CD4-positive, alpha-beta T cell treated with Interleukin-6 for 4 hours (primary cell): ENCODE measurements around the gene ARHGAP30.
"Not testable (repeated sequence)": the region's sequence is repeated elsewhere in the genome, so short reads cannot be mapped to it uniquely, and the experiment has no call there.

Experiments
- DNase-seq: peaks from one replicate; pipeline ENCODE4 v3.0.0-alpha.2; 2020; ENCODE audit warnings: mixed read lengths

The ARHGAP30 gene

DNA sequence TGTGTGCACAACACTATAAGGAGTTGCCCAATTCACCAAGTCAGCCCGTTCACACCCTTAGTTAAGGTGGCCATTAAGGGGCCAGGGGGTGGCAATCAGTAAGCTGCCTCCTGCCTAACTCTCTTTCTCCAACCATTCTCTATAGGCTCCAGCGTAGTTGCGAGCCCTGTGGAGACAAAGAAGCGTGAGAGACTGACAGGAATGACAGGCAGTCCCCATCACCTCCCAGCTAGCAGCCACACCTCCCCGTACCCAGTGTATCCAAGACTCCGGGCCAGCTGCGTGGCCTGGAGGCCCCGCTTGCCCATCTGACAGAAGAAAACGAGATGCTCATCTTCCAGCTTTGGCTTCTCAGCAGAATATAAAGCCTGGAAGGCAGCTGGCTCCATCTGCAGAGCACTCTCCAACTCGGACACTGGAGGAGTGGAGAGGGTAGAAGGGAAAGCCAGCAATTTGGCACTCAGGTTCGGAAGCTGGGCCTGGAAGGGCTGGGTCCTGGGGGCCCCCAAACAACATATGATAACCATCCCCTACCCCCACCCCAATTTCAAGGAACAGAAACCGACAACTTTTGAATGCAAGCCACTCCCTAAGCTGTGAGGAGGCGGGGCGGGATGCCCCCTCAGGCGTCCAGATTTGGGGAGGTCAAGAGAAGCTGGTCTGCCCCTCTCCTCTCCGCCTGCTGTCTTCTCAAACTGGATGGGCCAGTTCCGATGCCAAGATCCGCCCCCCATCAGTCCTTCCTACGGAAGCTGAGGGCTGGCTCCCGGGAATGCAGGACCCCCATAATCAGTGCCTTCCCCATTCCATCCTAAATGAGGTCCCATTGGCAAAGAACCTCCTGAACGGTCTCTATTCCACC lies 31.8 kb downstream of the ARHGAP30 start:
- DNase-seq, result no peak

DNA sequence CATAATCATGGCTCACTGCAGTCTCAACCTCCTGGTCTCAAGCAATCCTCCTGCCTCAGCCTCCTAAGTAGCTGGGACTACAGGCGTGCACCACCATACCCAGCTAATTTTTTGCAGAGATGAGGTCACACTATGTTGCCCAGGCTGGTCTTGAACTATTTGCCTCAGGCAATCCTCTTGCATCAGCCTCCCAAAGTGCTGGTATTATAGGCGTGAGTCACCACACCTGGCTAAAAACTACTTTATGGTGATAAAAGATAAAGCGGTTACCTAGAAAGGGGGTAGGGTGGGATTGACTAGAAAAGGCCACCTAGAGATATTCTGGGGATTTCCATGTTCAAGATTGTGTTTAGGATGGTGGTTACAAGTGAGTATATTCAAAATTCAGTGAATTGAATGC lies 35.9 kb downstream of the ARHGAP30 start:
- no peak for DNase-seq

DNA sequence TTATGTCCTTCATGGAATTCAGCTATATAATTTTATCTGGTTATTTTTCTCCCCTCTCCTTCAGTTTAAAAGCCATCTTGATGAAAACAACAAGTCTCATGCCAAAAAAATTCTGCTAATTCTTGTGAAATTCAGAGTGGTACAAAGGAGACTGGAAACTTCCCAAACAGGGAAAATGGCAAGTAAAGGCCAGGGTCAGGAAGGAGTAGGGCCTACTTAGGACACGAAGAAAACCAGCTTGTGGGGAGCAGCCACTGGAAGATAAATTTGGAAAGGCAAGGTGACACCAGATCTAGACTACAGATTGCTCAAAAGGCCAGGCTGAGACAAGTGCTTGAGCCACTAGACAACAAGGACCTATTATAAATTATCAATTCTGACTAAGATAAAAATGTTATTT lies 37.3 kb downstream of the ARHGAP30 start:
- DNase-seq, result no peak

DNA sequence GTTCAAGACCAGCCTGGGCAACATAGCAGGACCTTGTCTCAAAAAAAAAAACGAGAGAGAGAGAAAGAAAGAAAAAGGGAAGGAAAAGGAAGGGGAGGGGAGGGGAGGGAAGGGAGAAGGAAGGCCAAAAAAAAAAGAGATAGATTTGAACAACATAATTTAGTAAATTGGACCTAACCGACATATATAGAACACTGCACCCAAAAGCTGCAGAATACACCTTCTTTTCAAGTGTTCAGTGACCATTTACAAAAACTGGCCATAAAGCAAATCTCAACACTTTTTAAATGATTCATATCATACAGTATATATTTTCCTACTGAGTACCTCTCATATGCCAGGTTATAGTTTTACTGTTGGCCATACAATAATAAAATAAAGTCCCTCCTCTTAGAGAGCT lies 37.8 kb downstream of the ARHGAP30 start:
- DNase-seq, result no peak

DNA sequence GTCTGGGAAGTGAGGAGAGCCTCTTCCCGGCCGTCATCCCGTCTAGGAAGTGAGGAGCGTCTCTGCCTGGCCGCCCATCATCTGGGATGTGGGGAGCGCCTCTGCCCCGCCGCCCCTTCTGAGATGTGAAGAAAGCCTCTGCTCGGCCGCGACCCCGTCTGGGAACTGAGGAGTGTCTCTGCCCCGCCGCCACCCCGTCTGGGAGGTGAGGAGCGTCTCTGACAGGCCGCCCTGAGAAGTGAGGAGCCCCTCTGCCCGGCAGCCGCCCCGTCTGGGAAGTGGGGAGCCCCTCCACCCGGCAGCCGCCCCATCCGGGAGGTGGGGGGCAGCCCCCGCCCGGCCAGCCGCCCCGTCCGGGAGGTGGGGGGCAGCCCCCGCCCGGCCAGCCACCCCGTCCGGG lies 40.2 kb downstream of the ARHGAP30 start:
- DNase-seq, result not testable (repeated sequence)

DNA sequence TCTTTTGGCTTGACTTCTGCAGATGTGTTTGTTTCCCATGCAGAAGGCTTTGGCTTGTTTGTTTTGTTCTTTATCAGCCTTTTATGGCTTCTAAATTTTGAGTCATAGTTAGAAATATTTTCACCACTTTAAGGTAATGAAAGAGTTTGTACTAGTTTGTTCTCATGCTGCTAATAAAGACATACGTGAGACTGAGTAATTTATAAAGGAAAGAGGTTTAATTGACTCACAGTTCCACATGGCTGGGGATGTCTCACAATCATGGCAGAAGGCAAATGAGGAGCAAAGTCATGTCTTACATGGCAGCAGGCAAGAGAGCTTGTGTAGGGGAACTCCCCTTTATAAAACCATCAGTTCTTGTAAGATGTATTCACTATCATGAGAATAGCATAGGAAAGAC lies 42.7 kb downstream of the ARHGAP30 start:
- DNase-seq, result not testable (repeated sequence)

DNA sequence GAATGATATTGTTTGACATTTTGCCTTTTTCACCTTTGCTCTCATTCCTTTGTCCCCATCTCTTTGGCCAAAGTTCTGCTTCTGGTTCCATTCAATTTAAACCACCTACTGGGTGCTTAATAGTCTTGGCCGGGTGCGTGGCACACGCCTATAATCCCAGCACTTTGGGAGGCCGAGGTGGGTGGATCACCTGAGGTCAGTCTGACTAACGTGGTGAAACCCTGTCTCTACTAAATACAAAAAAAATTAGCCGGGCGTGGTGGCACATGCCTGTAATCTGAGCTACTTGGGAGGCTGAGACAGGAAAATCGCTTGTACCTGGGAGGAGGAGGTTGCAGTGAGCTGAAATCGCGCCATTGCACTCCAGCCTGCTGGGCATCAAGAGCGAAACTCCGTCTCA lies 47.3 kb downstream of the ARHGAP30 start:
- DNase-seq, result not testable (repeated sequence)

DNA sequence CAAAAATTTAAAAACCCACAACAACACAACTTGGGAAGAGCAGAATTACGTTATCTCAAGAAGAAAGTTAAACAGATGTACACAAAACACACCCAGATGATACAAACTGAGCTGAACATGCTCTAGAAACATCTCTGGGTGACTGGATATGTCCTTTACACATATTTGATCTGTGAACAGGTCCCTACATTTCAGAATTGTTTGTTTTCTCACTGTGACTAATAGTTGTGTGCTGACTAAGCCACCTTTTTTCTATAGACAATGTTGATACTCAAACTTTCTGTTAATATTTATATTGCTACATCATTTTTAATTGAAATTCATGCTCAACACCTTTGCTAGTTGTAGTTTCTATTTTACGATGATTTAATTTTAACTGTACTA lies 47.7 kb downstream of the ARHGAP30 start:
- no peak for DNase-seq

DNA sequence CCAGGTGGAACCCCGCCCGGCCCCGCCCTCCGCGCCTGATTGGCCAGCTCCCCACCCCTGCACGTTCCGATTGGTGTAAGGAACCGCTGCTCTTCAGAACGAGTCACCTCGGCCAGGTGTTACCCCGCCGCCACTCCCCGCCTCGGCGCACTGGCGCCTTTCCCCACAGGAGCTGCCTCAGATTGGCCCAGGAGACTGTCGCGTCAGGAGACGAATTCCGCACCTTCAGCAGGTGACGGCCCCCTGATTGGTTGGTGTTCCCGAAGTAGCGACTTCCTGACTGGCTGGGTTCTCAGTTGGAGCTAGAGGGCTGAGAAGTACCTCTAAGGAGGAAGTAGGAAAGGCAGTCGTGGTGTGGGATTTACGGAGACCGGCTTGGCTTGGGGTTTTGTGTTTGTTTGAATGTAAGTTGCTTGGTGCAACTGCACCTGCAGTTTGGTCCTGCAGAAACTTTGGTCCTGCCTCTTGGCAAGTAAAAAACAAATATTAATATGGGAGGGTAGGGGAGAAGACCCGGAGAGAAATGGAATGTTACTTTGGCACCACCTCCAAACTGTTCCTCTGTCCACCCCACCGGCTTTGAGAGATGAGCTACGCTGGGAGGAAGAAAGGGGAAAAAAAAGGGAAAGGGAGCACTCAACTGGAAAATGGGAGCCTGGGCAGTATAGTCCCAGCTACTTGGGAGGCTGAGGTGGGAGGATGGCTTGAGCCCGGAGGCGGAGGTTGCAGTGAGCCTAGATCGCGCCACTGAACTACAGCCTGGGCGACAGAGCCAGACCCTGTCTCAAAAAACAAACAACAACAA lies 48.3 kb downstream of the ARHGAP30 start:
- peak; percentile 95 for DNase-seq

DNA sequence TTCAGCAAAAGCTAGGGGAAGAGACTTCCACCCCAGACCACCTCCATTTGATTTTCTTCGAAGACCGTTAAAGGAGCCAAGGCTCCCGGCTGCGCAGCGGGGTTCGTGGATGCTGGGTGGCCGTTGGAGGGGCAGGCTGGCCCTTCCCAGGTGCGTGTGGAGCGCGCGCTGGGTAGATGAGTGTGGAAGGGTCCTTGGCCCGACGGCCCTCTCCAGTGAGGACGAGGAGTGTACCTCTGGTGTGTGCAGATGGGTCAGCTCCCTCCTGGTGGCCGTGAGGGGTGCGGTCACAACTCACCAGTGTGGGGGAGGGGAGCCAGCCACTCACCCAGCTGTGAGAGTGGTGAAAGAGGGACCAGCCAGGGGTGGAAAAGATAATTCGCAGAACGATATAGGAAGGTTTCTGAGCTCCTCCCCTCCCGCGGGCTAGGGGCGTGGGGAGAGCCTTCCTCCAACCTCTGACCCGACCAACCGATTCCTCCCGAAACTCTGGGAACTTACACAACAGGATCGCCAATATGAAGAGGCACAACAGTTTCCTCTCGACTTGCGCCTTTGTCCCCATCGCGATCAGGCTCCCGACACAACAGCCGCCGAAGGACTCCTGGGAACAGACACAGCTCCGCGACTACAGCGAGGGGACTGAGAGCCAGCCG lies 49.1 kb downstream of the ARHGAP30 start, which contains the start of gene F11R:
TSS of gene F11R (minus strand) at position 644 of the 656 bp plus-strand sequence. CDS start at position 565, 79 bp downstream.
- no peak for DNase-seq

DNA sequence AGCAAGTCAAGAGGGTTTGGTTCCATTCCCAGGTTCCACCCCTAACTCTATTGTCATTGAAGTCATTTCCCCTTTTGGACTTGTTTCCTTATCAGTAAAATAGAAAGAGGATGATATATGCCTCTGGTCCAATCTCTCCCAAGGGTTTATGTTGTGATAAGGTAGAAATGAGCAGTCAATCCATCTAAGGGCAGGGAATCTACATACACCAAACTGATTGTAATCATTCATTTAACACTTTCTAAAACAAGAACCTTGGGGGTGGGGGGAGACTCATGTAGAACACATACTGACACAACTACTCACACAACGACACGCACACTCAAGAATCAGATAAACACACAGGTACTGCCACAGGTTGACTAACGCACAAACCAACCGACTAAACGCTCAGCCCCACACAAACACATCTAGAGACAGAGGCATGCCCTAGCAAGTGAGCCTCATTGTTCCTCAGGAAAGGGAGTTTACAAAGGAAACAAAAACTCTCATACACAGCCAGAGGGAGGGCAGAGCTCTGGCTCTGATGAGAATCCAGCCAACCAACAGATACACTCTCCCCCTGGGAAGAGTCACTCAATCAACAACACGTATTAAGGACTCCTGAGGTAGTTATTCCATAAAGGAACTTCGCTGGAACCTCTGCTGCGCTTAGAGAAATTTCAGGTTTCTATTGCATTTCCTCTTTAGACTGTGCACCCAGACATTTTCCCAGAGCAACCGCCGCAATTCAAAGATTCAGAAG lies 49.8 kb downstream of the ARHGAP30 start:
- no peak for DNase-seq

DNA sequence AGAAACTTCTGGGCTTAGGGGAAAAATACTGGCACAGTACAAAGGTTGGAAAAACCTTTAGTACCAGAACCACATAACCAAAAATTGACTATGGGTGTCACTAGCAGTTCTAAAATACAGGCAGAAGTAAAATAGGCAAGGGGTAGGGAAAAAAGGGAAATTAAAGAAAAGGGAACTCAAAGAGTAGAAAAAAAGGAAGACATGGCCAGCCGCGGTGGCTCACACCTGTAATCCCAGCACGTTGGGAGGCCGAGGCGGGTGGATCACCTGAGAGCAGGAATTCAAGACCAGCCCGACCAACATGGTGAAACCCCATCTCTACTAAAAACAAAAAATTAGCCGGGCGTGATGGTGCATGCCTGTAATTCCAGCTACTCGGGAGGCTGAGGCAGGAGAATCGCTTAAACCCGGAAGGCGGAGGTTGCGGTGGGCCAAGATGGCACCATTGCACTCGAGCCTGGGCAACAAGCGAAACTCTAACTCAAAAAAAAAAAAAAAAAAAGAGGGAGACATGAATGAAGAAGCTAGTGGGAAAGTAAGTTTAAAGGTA lies 50.5 kb downstream of the ARHGAP30 start:
- DNase-seq, result not testable (repeated sequence)

DNA sequence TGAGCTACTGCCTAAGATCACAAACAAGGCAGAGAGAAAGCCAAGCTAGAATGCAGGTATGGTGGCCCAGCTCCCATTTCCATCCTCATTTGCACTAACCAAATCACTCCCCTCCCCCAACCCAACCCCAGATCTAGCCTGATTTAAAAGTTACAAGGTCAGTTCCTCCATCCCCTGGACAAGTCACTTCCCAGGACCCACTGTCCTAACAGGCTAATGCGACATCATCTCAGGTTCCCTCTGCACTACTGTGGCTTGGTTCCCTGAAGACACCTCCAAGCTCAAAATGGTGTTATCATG lies 51.1 kb downstream of the ARHGAP30 start:
- DNase-seq, result no peak

DNA sequence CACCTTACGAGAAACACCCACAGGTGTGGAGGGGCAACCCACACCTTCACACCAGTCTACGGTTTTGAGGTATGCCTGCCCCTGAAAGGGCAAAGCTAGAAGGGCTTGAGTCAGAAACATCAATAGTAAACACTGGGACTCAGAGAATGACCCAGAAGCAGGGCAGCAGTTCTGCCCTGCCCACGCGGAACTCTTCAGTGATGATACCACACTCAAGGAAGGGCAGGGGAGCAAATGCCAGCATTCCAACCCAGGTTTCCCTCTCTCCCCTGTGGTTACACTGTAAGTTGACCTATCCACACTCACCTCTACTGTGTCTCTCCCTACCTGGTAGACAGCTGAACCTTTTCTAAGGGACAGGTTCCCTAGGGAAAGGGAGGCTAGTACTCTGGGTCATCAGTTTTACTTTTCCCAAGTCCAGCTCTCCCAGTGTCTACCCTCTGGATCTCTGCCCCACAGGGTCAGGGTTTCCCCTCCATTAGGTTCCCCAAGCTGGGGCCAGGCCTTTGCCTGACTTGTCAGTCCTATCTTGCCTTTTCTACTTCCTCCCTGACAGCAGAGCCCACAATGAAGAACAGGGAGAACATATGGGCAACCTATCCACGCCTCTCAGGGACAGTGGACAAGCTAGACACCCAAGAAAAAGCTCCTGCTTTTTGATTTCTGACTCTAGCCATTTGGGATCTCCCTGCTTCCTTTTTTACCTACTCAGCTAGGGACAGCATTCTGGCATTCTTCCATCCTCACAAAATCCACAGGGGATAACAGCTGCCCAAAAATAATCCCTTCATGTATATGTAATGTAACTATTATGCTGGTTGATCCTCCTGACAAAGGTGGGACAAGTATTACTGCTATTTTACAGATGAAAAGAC lies 51.7 kb downstream of the ARHGAP30 start:
- no peak for DNase-seq

DNA sequence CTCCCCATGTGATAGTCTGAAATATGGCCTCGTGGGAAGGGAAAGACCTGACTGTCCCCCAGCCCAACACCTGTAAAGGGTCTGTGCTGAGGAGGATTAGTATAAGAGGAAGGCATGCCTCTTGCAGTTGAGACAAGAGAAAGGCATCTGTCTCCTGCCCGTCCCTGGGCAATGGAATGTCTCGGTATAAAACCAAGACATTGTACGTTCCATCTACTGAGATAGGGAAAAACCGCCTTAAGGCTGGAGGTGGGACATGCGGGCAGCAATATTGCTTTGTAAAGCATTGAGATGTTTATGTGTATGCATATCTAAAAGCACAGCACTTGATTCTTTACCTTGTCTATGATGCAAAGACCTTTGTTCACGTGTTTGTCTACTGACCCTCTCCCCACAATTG lies 52.5 kb downstream of the ARHGAP30 start:
- not testable (repeated sequence) for DNase-seq

DNA sequence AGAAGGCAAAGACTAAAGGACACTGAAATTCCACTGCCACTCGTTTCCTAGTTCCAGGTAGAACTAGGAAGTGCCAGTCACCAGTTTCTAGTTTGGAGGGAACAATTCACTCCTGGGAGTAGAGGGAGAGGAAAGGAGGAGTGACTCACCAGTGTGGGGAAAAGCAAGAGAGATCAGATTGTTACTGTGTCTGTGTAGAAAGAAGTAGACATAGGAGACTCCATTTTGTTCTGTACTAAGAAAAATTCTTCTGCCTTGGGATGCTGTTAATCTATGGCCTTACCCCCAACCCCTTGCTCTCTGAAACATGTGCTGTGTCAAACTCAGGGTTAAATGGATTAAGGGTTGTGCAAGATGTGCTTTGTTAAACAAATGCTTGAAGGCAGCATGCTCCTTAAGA lies 53.0 kb downstream of the ARHGAP30 start:
- not testable (repeated sequence) for DNase-seq

DNA sequence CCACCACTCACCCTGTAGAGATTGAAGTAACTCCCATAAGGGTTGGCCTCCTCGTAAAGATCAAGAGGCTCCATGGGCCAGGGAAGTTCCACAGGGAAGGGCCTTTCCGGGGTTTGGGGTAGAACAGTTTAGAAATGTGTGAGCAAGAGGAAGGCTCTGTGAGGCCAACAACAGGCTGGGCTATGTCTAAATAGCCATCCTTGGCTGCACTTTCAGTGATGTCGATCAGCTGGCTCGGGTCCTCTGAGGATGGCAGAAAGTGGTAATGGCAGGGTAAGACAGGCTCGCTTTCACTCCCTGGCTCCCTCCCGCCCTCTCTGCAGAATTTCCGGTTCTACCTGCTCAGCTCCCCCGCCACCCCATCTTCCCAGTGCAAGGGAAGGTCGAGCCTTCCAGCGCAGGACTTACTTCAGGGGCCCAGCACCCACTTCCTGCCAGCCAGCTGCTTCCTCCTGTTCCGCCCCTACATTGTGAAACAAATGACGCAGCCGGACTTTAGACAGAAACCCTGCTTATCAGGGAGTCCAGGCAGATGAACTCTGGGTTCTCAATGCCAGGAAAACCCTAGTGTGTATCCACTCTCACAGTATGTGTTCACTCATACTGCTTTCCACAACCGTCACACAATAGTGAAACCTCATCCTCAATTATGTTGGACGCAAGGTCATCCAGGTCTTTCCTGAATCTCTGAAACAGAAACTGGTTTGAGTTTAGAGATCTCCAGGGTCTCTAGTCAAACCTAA lies 56.0 kb downstream of the ARHGAP30 start:
- DNase-seq, result peak; percentile 79

DNA sequence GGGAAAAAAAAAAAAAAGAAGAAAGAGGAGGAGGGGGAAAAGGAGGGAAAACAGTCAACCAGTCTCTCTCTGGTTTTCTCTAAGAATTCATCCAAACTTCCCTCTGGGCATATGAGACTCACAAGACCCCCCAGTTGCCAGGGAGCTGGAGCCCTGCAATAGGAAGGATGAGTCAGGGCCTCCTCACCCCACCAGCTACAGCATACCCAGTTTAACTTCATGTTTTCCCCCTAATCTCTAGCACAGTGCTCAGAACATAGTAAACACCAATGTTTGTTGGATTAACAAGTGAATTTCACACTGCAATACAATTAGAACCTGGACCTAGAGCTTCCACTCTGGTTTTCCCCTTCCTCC lies 56.6 kb downstream of the ARHGAP30 start:
- peak; percentile 27 for DNase-seq

DNA sequence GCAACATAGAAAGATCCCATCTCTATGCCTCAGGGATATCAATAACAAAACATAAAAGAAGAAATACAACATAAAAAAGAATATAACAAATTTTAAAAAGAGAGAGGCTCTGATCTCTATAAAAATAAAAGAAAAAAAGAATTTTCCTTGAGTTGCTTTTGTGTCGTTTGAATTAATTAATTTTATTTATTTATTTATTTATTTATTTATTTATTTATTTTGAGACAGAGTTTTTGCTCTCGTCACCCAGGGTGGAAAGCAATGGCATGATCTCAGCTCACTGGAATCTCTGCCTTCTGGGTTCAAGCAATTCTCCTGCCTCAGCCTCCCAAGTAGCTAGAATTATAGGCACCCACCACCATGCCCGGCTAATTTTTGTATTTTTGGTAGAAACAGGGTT lies 57.3 kb downstream of the ARHGAP30 start:
- DNase-seq, result no peak

DNA sequence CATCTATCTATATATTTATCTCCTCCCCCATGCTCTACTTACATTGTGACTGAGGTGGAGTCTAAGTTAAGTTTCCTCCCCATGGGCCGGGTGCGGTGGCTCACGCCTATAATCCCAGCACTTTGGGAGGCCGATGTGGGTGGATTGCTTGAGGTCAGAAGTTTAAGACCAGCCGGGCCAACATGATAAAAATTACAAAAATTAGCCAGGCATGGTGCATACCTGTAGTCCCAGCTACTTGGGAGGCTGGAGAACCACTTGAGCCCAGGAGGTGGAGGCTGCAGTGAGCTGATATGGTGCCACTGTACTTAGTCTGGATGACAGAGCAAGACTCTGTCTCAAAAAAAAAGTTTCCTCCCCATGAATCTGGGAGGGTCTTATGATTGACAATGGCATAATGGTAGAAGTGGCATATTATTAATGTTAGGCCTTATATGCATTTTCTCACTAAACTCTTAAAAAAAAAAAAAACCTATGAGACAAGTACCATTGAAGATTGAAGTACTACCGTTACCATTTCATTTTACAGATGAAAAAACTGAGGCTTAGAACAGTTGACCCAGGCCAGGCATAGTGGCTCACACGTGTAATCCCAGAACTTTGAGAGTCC lies 60.0 kb downstream of the ARHGAP30 start:
- no peak for DNase-seq
